ENCODE data around the gene FOXK1. TPM values are rescaled to one million over a fixed set of nuclear protein-coding genes. Genes with fewer than 3 reads are reported as not detected.

The FOXK1 gene
- total and polyA plus RNA-seq, 12 donors: 3.6 to 30.6 (median 24.2) TPM

- TF ChIP-seq CTCF (IDR thresholded peaks at IDR 0.05): no peak
- H3K4me1 ChIP-seq: peaks cover 4 to 53% (median 32%) of the 10 kb centered on the region in 9 donors
- H3K27ac ChIP-seq: no peak overlapping the region
- H3K36me3 ChIP-seq: peaks cover 0 to 19% (median 0%) of the 10 kb centered on the region in 9 donors
- no peaks in the 10 kb centered on the region for H3K27me3 ChIP-seq
- ATAC-seq (no peak), DNase-seq (no peak)
- no peak overlapping the region for H3K4me3 ChIP-seq
- WGBS, 2 donors: 89 to 93% methylated on average over 9 of the region's 9 CpGs
- H3K9me3 ChIP-seq: no peaks in the 10 kb centered on the region
- intact Hi-C loops (cut with DNase I): no loop called here
Observed at GRCh38 chr7:4771737-4772136, 89.6 kb downstream of the FOXK1 start.

GRCh38 chr7:4772306-4772705, 90.2 kb downstream of the FOXK1 start:
- ATAC-seq: no peak
- no peaks in the 10 kb centered on the region for H3K9me3 ChIP-seq
- WGBS, 2 donors: 95 to 97% methylated on average over 6 of the region's 6 CpGs
- no peak overlapping the region for H3K27ac ChIP-seq
- TF ChIP-seq CTCF (IDR thresholded peaks at IDR 0.05): no peak
- H3K36me3 ChIP-seq: peaks cover 0 to 13% (median 0%) of the 10 kb centered on the region in 9 donors
- H3K4me3 ChIP-seq: no peak overlapping the region
- intact Hi-C loops (cut with DNase I): no loop called here
- no peak for DNase-seq
- H3K27me3 ChIP-seq: no peaks in the 10 kb centered on the region
- H3K4me1 ChIP-seq: peaks cover 4 to 59% (median 36%) of the 10 kb centered on the region in 9 donors

- DNase-seq: no peak
- intact Hi-C loops (cut with DNase I): no loop called here
- 87 to 89% methylated on average over 12 of the region's 12 CpGs for WGBS, 2 donors
- ATAC-seq: no peak
- H3K4me1 ChIP-seq: peaks cover 4 to 65% (median 38%) of the 10 kb centered on the region in 9 donors
- peak overlapping the region in 1 of 10 donors; percentile 96 for H3K27ac ChIP-seq
- peaks cover 0 to 16% (median 0%) of the 10 kb centered on the region in 9 donors for H3K36me3 ChIP-seq
- no peaks in the 10 kb centered on the region for H3K27me3 ChIP-seq
- H3K9me3 ChIP-seq: no peaks in the 10 kb centered on the region
- peak overlapping the region in 3 of 10 donors; percentile 96 to 100 (median 99) for H3K4me3 ChIP-seq
- TF ChIP-seq CTCF (IDR thresholded peaks at IDR 0.05): no peak
Observed at GRCh38 chr7:4774007-4774406, 91.9 kb downstream of the FOXK1 start.

- peak in 1 of 2 donors; percentile 37 for DNase-seq
- TF ChIP-seq CTCF (IDR thresholded peaks at IDR 0.05): no peak
- intact Hi-C loops (cut with DNase I): no loop called here
Observed at GRCh38 chr7:4774658-4775249, 92.7 kb downstream of the FOXK1 start.

More at GRCh38 chr7:4774658-4775249, 92.7 kb downstream of the FOXK1 start:
- Histone ChIP-seq H3K27me3 (no peaks in the 10 kb centered on the region), H3K4me1 (peaks cover 4 to 57% (median 32%) of the 10 kb centered on the region in 9 donors), H3K27ac (peak overlapping the region; percentile 78 to 97 (median 94)), H3K4me3 (peak overlapping the region; percentile 62 to 100 (median 97)), H3K36me3 (peaks cover 0 to 18% (median 0%) of the 10 kb centered on the region in 9 donors), H3K9me3 (no peaks in the 10 kb centered on the region)
- peak; percentile 5 to 34 (median 22) for ATAC-seq
- 7 to 9% methylated on average over 24 of the region's 24 CpGs for WGBS, 2 donors

Measured in heart right ventricle (tissue), 16 donors.